Body of pancreas (tissue), 4 donors: ENCODE results near the gene LRRC7. TPM values are rescaled to one million over a fixed set of nuclear protein-coding genes. Genes with fewer than 3 reads are reported as not detected.
"Not testable (repeated sequence)": the region's sequence is repeated elsewhere in the genome, so short reads cannot be mapped to it uniquely, and the experiment has no call there.

ENCODE experiments used
- ATAC-seq: fragments of 150-250 bp; one replicate; pipeline ENCODE4 v1.9.1; 2016
- DNase-seq, 4 donors: peaks; one replicate each; pipeline ENCODE4 v3.0.0-alpha.2; 2019
- H3K27ac ChIP-seq, 4 donors: fragments of 200-600 bp; sonication (generic); 1 replicate in 3 of 4; 2 replicates in 1 of 4; pipeline versions ENCODE4 v1.5.1 to v1.6.1; 2016 to 2019; ENCODE audit warnings: mild to moderate bottlenecking in 1 of 4, mixed read lengths in 1 of 4, moderate library complexity in 1 of 4
- H3K27me3 ChIP-seq, 2 donors: fragments of 200-600 bp; sonication (generic); one replicate each; pipeline ENCODE4 v1.6.0; 2016; ENCODE audit warnings: mild to moderate bottlenecking in 1 of 2
- H3K36me3 ChIP-seq, 2 donors: fragments of 200-600 bp; sonication (generic); replicated peaks in 1 of 2; 2 replicates each; pipeline ENCODE4 v1.5.1; 2016; ENCODE audit warnings: low read depth in 2 of 2; ENCODE audit not compliant: insufficient read depth in 1 of 2
- H3K4me1 ChIP-seq: fragments of 200-600 bp; sonication (generic); one replicate; pipeline ENCODE4 v1.6.0; 2016
- H3K4me3 ChIP-seq, 2 donors: fragments of 200-600 bp; sonication (generic); 1 replicate in 1 of 2; 2 replicates in 1 of 2; pipeline ENCODE4 v1.5.1; 2016 to 2019
- H3K9me3 ChIP-seq, 3 donors: fragments of 200-600 bp; sonication (generic); 1 replicate in 2 of 3; 2 replicates in 1 of 3; pipeline ENCODE4 v1.5.1; 2016
- POLR2A ChIP-seq, 3 donors: fragments of 450-650 bp; IDR thresholded peaks; one replicate each; pipeline ENCODE4 v1.6.1; 2016; ENCODE audit warnings: antibody characterized with exemption in 3 of 3, mild to moderate bottlenecking in 2 of 3
- WGBS, 2 donors: methylation state at CpG; one replicate each; pipeline ENCODE4 v1.1.5; 2017; 5-methylcytosine and 5-hydroxymethylcytosine counted together
- intact Hi-C: fragments of 100-400 bp; cut with DNase I; formaldehyde crosslinking; loops from one replicate; pipeline ENCODE4 v1.15.1; 2023
- total RNA-seq, 2 donors: library from RNA; depleted of rRNA; stranded (reverse); fragments of >200 nt; gene quantifications; one replicate each; pipeline ENCODE4 v1.1.0, GENCODE V29; 2016
- TF ChIP-seq, protein P1 (sequence below), 7 experiments: fragments of 450-650 bp in 4 of 7; fragments of 200-600 bp in 3 of 7; sonication (generic) in 3 of 7; IDR thresholded peaks; one replicate each; pipeline ENCODE4 v1.5.1; 2016 to 2019; ENCODE audit warnings: antibody characterized with exemption in 7 of 7

Gene LRRC7
- total RNA-seq, 2 donors from 2014 or later, result 1.3 to 2.6 TPM

GRCh38 chr1:69861641-69862040 lies 293.9 kb downstream of the LRRC7 start:
- H3K9me3 ChIP-seq, result no peaks in the 10 kb centered on the region
- H3K4me1 ChIP-seq, result no peaks in the 10 kb centered on the region
- no peaks in the 10 kb centered on the region for H3K36me3 ChIP-seq
- 67 to 70% methylated on average over 5 of the region's 5 CpGs for WGBS, 2 donors
- ATAC-seq (no peak), DNase-seq (no peak)
- no peak overlapping the region for H3K4me3 ChIP-seq
- no peaks in the 10 kb centered on the region for H3K27me3 ChIP-seq
- intact Hi-C loops, result no loop called here
- no peak overlapping the region for H3K27ac ChIP-seq
- TF ChIP-seq POLR2A (IDR thresholded peaks at IDR 0.05), result no peak
- TF ChIP-seq, protein P1, sequence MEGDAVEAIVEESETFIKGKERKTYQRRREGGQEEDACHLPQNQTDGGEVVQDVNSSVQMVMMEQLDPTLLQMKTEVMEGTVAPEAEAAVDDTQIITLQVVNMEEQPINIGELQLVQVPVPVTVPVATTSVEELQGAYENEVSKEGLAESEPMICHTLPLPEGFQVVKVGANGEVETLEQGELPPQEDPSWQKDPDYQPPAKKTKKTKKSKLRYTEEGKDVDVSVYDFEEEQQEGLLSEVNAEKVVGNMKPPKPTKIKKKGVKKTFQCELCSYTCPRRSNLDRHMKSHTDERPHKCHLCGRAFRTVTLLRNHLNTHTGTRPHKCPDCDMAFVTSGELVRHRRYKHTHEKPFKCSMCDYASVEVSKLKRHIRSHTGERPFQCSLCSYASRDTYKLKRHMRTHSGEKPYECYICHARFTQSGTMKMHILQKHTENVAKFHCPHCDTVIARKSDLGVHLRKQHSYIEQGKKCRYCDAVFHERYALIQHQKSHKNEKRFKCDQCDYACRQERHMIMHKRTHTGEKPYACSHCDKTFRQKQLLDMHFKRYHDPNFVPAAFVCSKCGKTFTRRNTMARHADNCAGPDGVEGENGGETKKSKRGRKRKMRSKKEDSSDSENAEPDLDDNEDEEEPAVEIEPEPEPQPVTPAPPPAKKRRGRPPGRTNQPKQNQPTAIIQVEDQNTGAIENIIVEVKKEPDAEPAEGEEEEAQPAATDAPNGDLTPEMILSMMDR (IDR thresholded peaks at IDR 0.05), result no peak

- DNase-seq (no peak), ATAC-seq (no peak)
- no peaks in the 10 kb centered on the region for H3K27me3 ChIP-seq
- no peaks in the 10 kb centered on the region for H3K4me1 ChIP-seq
- 92 to 94% methylated on average over 1 of the region's 1 CpG for WGBS, 2 donors
- intact Hi-C loops, result no loop called here
- no peaks in the 10 kb centered on the region for H3K36me3 ChIP-seq
- no peaks in the 10 kb centered on the region for H3K9me3 ChIP-seq
- no peak overlapping the region for H3K4me3 ChIP-seq
- no peak overlapping the region for H3K27ac ChIP-seq
- TF ChIP-seq POLR2A (IDR thresholded peaks at IDR 0.05), result no peak
- TF ChIP-seq, protein P1 (IDR thresholded peaks at IDR 0.05), result no peak
Measured at GRCh38 chr1:69862906-69863305, 295.2 kb downstream of the LRRC7 start.

DNA sequence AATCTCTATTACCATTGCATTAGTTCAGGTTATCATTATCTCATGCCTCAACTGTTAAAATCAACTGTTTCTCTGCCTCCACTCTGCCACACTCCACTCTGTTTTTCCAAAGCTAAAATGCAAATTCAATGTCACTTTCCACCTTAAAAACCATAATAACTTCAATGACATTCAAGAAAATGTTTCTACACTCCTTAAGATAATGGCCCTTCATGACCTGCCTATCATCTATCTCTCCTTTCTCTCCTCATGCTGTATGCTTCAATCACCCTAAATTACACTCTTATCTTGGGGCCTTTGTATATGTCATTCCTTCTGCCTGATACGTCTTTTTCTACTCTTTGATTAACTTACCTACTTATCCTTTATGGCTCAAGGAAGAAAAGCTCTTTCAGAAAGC lies 296.0 kb downstream of the LRRC7 start:
- TF ChIP-seq, protein P1 (IDR thresholded peaks at IDR 0.05), result no peak
- no peak for TF ChIP-seq POLR2A (IDR thresholded peaks at IDR 0.05)
- Histone ChIP-seq H3K4me3 (no peak overlapping the region), H3K27me3 (no peaks in the 10 kb centered on the region), H3K36me3 (no peaks in the 10 kb centered on the region), H3K9me3 (no peaks in the 10 kb centered on the region), H3K4me1 (no peaks in the 10 kb centered on the region), H3K27ac (no peak overlapping the region)
- 28 to 35% methylated on average over 1 of the region's 1 CpG for WGBS, 2 donors
- intact Hi-C loops, result no loop called here
- ATAC-seq (no peak), DNase-seq (no peak)

DNA sequence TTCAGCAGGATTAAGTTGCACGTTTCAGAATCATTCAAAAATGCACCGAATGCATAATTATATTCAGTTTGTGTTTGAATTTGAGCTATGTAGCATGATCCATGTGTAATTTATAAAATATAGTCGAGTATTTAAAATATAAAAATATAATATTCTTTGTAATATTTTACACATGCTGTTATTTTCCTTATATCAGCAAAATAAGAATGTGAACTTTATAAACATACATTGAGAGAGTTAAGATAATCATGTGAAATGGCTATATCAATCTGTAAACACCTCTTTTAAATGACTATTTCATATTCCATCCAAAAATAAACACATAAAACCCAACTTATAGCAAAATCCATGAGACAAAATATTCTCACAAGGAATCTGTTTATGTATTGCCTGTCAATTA lies 303.7 kb downstream of the LRRC7 start:
- WGBS, 2 donors, result 40 to 52% methylated on average over 3 of the region's 3 CpGs
- ATAC-seq, result no peak
- TF ChIP-seq, protein P1 (IDR thresholded peaks at IDR 0.05), result no peak

GRCh38 chr1:69878338-69878737 lies 310.6 kb downstream of the LRRC7 start:
- no peak overlapping the region for H3K4me3 ChIP-seq
- no peak overlapping the region for H3K27ac ChIP-seq
- intact Hi-C loops, result no loop called here
- no peaks in the 10 kb centered on the region for H3K4me1 ChIP-seq
- TF ChIP-seq, protein P1 (IDR thresholded peaks at IDR 0.05), result no peak
- no peak for TF ChIP-seq POLR2A (IDR thresholded peaks at IDR 0.05)
- H3K36me3 ChIP-seq, result no peaks in the 10 kb centered on the region
- ATAC-seq (no peak), DNase-seq (no peak)
- no peaks in the 10 kb centered on the region for H3K9me3 ChIP-seq
- H3K27me3 ChIP-seq, result no peaks in the 10 kb centered on the region
- WGBS, 2 donors, result 34 to 43% methylated on average over 3 of the region's 3 CpGs

More for the DNA sequence above, 303.7 kb downstream of the LRRC7 start:
- Histone ChIP-seq H3K27me3 (no peaks in the 10 kb centered on the region), H3K27ac (no peak overlapping the region), H3K4me3 (no peak overlapping the region), H3K36me3 (no peaks in the 10 kb centered on the region), H3K4me1 (no peaks in the 10 kb centered on the region), H3K9me3 (no peaks in the 10 kb centered on the region)
- no peak for DNase-seq
- intact Hi-C loops, result no loop called here

- H3K4me1 ChIP-seq, H3K9me3 ChIP-seq, ATAC-seq, intact Hi-C loops, DNase-seq, H3K27ac ChIP-seq, H3K4me3 ChIP-seq, H3K27me3 ChIP-seq, H3K36me3 ChIP-seq: not testable (repeated sequence)
- WGBS, 2 donors, result 71 to 76% methylated on average over 11 to 13 of the region's 14 CpGs
Measured at GRCh38 chr1:69888016-69888415, 320.3 kb downstream of the LRRC7 start.
